D721Med (cell line): Measurements from ENCODE around the gene CFAP73.
A peak's percentile ranks its signal among the peaks of the same experiment; 100 is the strongest.

Experiments used
- DNase-seq: peaks from one replicate; pipeline ENCODE4 v3.0.0; 2011; ENCODE audit warnings: low spot score; ENCODE audit not compliant: insufficient read length
- FAIRE-seq: peaks from 2 replicates; lab custom pipeline; 2011; peaks lifted over from hg19 to GRCh38; lab: Jason Lieb, UNC
- TF ChIP-seq, protein P1 (sequence below): IDR thresholded peaks from 2 replicates; pipeline ENCODE4 v1.5.1; 2012; ENCODE audit warnings: mild to moderate bottlenecking, control low read depth; ENCODE audit not compliant: insufficient read depth; ENCODE audit errors: missing control alignments

Gene CFAP73

DNA sequence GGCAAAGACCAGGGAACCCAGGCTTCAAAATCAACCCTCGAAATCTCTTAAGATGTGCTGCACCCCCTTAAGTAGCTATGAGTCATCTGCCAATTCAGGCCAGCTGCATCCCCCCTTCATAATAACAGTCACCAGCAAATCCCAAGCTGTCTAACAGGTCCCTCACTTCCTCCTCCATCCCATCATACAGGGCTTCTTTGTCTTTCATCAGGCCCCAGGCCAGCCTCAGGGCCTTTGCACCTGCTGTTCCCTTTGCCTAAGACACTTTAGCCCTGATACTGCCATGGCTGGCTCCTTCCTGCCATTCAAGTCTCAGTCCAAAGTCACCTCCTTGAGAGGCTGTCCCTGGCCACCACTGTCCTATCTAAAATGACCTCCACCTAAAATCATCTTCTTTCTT, 18.0 kb upstream of the CFAP73 start:
- TF ChIP-seq, protein P1, sequence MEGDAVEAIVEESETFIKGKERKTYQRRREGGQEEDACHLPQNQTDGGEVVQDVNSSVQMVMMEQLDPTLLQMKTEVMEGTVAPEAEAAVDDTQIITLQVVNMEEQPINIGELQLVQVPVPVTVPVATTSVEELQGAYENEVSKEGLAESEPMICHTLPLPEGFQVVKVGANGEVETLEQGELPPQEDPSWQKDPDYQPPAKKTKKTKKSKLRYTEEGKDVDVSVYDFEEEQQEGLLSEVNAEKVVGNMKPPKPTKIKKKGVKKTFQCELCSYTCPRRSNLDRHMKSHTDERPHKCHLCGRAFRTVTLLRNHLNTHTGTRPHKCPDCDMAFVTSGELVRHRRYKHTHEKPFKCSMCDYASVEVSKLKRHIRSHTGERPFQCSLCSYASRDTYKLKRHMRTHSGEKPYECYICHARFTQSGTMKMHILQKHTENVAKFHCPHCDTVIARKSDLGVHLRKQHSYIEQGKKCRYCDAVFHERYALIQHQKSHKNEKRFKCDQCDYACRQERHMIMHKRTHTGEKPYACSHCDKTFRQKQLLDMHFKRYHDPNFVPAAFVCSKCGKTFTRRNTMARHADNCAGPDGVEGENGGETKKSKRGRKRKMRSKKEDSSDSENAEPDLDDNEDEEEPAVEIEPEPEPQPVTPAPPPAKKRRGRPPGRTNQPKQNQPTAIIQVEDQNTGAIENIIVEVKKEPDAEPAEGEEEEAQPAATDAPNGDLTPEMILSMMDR: no peak
- FAIRE-seq: no peak
- no peak for DNase-seq

DNA sequence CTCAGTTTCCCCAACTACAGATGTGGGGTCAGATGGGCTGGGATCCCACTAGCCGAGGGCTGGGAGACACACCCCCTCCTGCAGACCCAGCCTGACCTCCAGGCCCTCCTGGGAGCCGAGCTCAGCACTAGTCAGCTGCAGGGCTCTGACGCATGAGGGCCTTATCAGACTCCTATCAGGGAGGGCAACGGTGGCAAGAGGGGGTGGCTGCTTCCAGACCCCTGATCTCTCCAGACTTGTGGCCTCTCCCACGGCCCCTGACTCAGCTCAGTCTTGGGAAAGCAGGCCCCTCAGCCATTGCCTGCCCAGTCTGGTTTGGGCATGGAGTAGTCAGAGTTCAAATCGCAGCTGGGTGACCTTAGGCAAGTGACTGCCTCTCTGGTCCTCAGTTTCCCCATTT, 16.5 kb upstream of the CFAP73 start:
- FAIRE-seq: no peak
- TF ChIP-seq, protein P1: no peak
- no peak for DNase-seq

DNA sequence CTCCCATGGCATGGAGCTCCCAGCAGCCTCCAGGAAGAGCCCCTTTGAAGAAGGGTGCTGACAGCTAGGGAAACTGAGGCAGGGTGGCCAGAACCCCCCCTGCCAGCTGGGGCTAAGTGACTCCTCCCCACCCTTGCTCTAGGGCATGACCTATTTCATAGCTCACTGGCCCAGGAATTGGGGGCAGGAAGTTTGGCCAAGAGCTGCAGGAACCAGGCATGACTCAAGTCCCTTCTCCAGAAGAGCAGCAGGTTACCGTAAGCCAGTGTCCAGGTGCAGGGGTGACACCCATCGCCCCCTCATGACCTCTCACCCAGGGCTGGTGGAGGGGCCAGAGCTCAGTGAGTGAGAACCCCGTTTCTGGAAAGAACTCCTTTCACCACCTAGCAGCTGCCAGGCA, 15.9 kb upstream of the CFAP73 start:
- FAIRE-seq (no peak), DNase-seq (no peak)
- TF ChIP-seq, protein P1: no peak

DNA sequence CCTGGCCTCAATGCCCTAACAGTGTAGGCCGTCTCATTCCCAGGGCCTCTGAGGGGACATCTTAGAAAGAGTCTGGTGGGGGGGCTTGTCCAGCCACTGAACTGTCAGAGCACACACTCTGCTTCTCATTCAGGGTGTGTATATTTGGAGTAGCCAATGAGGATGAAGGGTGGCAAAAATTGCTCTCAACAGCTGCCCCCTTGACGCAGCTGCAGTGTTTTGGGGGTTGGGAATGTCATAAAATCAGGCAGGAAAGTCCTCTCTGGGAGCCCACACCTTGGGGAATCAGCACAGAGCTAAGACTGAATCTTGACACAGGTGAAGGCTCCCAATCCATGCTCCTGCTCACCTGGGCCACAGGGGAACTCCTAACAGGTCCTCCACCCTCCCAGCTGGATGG, 15.5 kb upstream of the CFAP73 start:
- FAIRE-seq (no peak), DNase-seq (no peak)
- TF ChIP-seq, protein P1: no peak

DNA sequence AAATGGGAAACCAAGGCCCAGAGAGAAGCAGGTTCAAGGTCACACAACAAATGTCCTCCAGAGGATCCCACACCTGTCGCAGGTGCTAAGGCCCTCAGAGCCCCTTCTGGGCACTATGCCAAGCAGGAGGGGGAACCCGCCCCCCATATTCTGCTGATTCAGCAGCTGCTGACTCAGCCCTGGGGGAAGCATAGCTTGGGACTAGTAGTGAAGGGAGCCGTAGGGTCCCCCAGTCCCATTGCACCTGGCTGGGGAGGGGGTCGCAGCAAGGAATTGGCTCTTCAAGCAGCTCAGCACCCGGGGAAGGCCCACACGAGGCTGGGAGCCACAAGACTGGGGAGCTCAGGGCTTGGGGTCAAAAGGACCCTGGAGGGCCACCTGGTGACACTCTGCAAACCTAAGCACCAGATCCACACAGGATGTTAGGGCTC, 15.0 kb upstream of the CFAP73 start:
- FAIRE-seq (no peak), DNase-seq (no peak)
- TF ChIP-seq, protein P1: no peak

DNA sequence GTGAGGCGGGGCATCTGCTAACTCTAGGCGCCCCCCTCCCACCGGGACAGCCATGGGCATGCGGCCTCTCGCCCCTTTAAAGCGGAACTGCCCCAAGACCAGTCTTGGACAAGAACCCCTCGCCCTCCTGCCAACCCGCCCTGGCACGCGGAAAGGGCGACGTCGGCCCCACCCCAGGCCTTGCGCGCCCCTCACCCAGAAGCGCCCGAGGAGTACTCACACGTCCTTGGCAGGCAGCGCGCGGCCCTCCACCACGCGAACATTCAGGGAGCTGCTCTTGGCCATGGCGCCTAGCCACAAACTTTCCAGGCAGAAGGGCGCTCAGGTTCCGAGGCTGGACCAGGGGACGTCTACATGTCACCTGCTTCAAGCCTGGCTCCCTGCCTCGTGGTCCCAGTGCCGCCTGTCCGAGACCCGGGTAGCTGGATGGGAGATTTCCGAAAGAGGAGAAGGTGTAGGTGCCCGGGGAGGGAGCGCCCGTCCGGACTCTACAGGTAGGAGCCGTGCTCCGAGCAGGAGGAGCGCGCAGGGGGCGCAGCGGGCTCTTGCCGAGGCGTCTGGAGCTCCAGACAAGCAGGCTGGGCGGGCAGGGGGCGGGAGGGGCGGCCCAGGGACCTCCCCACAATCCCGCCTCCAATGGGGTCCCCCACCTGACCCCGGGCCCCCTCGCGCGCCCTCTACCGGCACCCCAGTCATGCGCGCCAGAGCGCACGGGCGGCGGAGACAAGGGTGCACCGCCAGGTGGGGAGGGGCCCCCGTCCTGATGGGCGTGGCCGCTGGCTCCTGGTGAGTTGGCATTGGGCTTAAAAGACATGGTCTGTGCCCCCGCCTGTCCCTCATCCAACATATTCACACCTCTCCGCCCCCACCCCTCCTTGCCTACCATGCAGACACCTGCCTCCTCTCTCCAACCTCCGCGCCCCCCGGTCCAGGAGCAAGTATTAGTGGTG, 14.1 kb upstream of the CFAP73 start, which contains the start of gene RASAL1:
TSS of gene RASAL1 (minus strand) at position 584 of the 950 bp plus-strand sequence. CDS start at position 285, 299 bp downstream.
- FAIRE-seq: no peak
- no peak for DNase-seq
- TF ChIP-seq, protein P1: peak; percentile 20
